ENCODE data around the gene MRPL46.

DNA sequence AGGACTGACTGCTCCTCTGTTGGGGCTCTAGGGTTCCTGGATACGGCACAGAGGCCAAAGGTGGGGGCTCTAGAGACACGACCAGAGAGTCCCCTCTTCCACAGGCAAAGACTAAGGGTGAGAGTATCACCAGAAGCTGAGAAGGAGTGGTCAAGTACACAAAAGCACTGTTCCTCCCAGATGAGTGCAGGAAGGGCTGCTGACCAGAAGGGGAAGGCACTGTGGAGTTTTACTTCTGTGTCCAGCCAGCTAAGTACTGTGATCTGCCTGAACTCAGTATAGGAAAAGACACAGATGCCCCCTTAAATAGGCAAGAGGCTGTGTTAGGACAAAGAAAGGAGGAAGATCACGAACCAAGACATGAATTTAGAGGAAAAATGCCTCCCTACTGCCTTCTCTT lies 12.0 kb upstream of the MRPL46 start:
- TF ChIP-seq, protein P1, sequence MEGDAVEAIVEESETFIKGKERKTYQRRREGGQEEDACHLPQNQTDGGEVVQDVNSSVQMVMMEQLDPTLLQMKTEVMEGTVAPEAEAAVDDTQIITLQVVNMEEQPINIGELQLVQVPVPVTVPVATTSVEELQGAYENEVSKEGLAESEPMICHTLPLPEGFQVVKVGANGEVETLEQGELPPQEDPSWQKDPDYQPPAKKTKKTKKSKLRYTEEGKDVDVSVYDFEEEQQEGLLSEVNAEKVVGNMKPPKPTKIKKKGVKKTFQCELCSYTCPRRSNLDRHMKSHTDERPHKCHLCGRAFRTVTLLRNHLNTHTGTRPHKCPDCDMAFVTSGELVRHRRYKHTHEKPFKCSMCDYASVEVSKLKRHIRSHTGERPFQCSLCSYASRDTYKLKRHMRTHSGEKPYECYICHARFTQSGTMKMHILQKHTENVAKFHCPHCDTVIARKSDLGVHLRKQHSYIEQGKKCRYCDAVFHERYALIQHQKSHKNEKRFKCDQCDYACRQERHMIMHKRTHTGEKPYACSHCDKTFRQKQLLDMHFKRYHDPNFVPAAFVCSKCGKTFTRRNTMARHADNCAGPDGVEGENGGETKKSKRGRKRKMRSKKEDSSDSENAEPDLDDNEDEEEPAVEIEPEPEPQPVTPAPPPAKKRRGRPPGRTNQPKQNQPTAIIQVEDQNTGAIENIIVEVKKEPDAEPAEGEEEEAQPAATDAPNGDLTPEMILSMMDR (conservative IDR thresholded peaks at IDR 0.05; ENCODE audit: low read length): no peak
- TF ChIP-seq EZH2phosphoT487 (IDR thresholded peaks at IDR 0.05; ENCODE audit: borderline replicate concordance): no peak

Measured in Loucy (cell line).